Endothelial cell of umbilical vein (primary cell): ENCODE measurements around the gene CARD11. TPM values are rescaled to one million over a fixed set of nuclear protein-coding genes. Genes with fewer than 3 reads are reported as not detected.

Source experiments
- BruUV-seq: library from RNA; stranded (reverse); fragments of 400-500 nt; replicated peaks from 2 replicates; lab custom pipeline; 2021; lab: Mats Ljungman, UMichigan
- CTCF ChIA-PET: fragments of 300-600, 350-600 bp; sonication (Branson Sonifier 250); formaldehyde crosslinking; loops from one replicate; lab custom pipeline; 2021; ENCODE audit warnings: antibody characterized with exemption, inconsistent platforms; lab: Charles Lee
- POLR2A ChIA-PET: fragments of 300-600, 350-600 bp; sonication (Branson Sonifier 250); formaldehyde crosslinking; loops from one replicate; lab custom pipeline; 2021; ENCODE audit warnings: antibody characterized with exemption, inconsistent platforms; lab: Charles Lee
- DNase-seq: peaks from one replicate; pipeline ENCODE4 v3.0.0-alpha.2; 2011; ENCODE audit warnings: low read depth, low spot score
- FAIRE-seq: peaks from 2 replicates; lab custom pipeline; 2011; peaks lifted over from hg19 to GRCh38; lab: Jason Lieb, UNC
- H2AFZ ChIP-seq: 2 replicates; pipeline ENCODE4 v1.6.0; 2012; ENCODE audit warnings: low read depth, low read length, control low read depth, inconsistent platforms
- H3K27ac ChIP-seq: 2 replicates; pipeline ENCODE4 v1.5.1; 2011; ENCODE audit warnings: low read depth, mild to moderate bottlenecking, control low read depth, low read length, moderate library complexity; ENCODE audit not compliant: insufficient read depth
- H3K27me3 ChIP-seq, 2 experiments: 2 replicates each; pipeline versions ENCODE4 v1.6.0 to v1.6.1; 2011; ENCODE audit warnings: low read length in 2 of 2, mixed read lengths in 1 of 2; ENCODE audit not compliant: control insufficient read depth in 2 of 2, insufficient read depth in 2 of 2
- H3K36me3 ChIP-seq, 2 experiments: 2 replicates in 1 of 2; 3 replicates in 1 of 2; pipeline ENCODE4 v1.5.1; 2011; ENCODE audit warnings: low read length in 2 of 2, mild to moderate bottlenecking in 1 of 2, moderate library complexity in 1 of 2; ENCODE audit not compliant: control insufficient read depth in 2 of 2, insufficient read depth in 2 of 2; ENCODE audit errors: extremely low read depth in 1 of 2
- H3K4me1 ChIP-seq: 3 replicates; pipeline ENCODE4 v1.5.1; 2011; ENCODE audit warnings: mild to moderate bottlenecking, low read length; ENCODE audit not compliant: control insufficient read depth, insufficient read depth; ENCODE audit errors: extremely low read depth
- H3K4me2 ChIP-seq: 2 replicates; pipeline ENCODE4 v1.6.1; 2011; ENCODE audit warnings: low read length, control low read depth, mixed read lengths; ENCODE audit not compliant: insufficient read depth
- H3K4me3 ChIP-seq, 3 experiments: fragments of 200-600 bp in 1 of 3; sonication (generic), shearing (Covaris generic) in 1 of 3; replicated peaks in 1 of 3; 2 replicates each; pipeline ENCODE4 v1.5.1; 2011 to 2016; ENCODE audit warnings: control low read depth in 3 of 3, low read length in 3 of 3, mild to moderate bottlenecking in 2 of 3, inconsistent platforms in 1 of 3, low read depth in 1 of 3, moderate library complexity in 1 of 3; ENCODE audit not compliant: insufficient read depth in 1 of 3
- H3K79me2 ChIP-seq: 2 replicates; pipeline ENCODE4 v1.6.0; 2012; ENCODE audit warnings: low read length, inconsistent platforms; ENCODE audit not compliant: control insufficient read depth, insufficient read depth
- H3K9ac ChIP-seq: replicated peaks from 2 replicates; pipeline ENCODE3; 2011; ENCODE audit warnings: low read length, control low read depth; ENCODE audit not compliant: insufficient read depth; ENCODE audit errors: extremely low read depth
- H3K9me1 ChIP-seq: replicated peaks from 3 replicates; pipeline ENCODE4 v1.6.0; 2011; ENCODE audit warnings: mild to moderate bottlenecking, low read length; ENCODE audit not compliant: control insufficient read depth, insufficient read depth; ENCODE audit errors: extremely low read depth
- H3K9me3 ChIP-seq: replicated peaks from 2 replicates; pipeline ENCODE4 v1.5.1; 2012; ENCODE audit warnings: low read length, inconsistent platforms; ENCODE audit not compliant: control insufficient read depth, insufficient read depth
- H4K20me1 ChIP-seq: replicated peaks from 2 replicates; pipeline ENCODE3; 2011; ENCODE audit warnings: mild to moderate bottlenecking, low read length; ENCODE audit not compliant: control insufficient read depth, insufficient read depth; ENCODE audit errors: extremely low read depth
- CTCF ChIP-seq, 2 donors: IDR thresholded peaks; 1 replicate in 1 of 2; 2 replicates in 1 of 2; pipeline ENCODE4 v1.5.1; 2011; ENCODE audit warnings: low read length in 2 of 2, mild to moderate bottlenecking in 2 of 2, moderate library complexity in 2 of 2, control low read depth in 1 of 2, inconsistent platforms in 1 of 2, low read depth in 1 of 2; ENCODE audit not compliant: insufficient read depth in 1 of 2; ENCODE audit errors: extremely low read depth in 1 of 2
- EZH2 ChIP-seq: IDR thresholded peaks from 2 replicates; pipeline ENCODE4 v1.6.1; 2012; ENCODE audit warnings: borderline replicate concordance, low read depth, mild to moderate bottlenecking, moderate library complexity, low read length, inconsistent platforms; ENCODE audit not compliant: severe bottlenecking
- FOS ChIP-seq: IDR thresholded peaks from 2 replicates; pipeline ENCODE4 v1.6.1; 2011; ENCODE audit warnings: mild to moderate bottlenecking, low read length, moderate library complexity, borderline replicate concordance; ENCODE audit not compliant: insufficient read depth
- GATA2 ChIP-seq: IDR thresholded peaks from 2 replicates; pipeline ENCODE4 v1.7.0; 2011; ENCODE audit warnings: low read depth, mild to moderate bottlenecking, moderate library complexity, mixed read lengths, low read length; ENCODE audit not compliant: insufficient read length, insufficient read depth
- JUN ChIP-seq: IDR thresholded peaks from 2 replicates; pipeline ENCODE4 v1.6.1; 2011; ENCODE audit warnings: borderline replicate concordance, low read depth; ENCODE audit not compliant: insufficient read length, insufficient read depth
- MYC ChIP-seq: IDR thresholded peaks from one replicate; pipeline ENCODE4 v1.6.1; 2011; ENCODE audit warnings: mild to moderate bottlenecking, low read depth, low read length
- POLR2A ChIP-seq: IDR thresholded peaks from 2 replicates; pipeline ENCODE4 v1.6.1; 2012; ENCODE audit warnings: low read depth, mild to moderate bottlenecking, control low read depth, low read length
- POLR2AphosphoS5 ChIP-seq: IDR thresholded peaks from 2 replicates; pipeline ENCODE4 v1.6.1; 2012; ENCODE audit warnings: low read depth, mild to moderate bottlenecking, control low read depth, low read length, moderate library complexity; ENCODE audit not compliant: insufficient read depth
- dilution Hi-C: fragments of 300-500 bp; cut with MboI; formaldehyde crosslinking; loops from one replicate; pipeline ENCODE4 v1.15.0; 2019; ENCODE audit warnings: low sequenced_read_pairs; ENCODE audit not compliant: extremely low pct_ligation_motif_present
- intact Hi-C: fragments of 100-400 bp; cut with micrococcal nuclease; formaldehyde crosslinking; loops from one replicate; pipeline ENCODE4 v1.10.0; 2022
- polyA plus RNA-seq, 4 experiments: library from polyadenylated mRNA; depleted of rRNA in 3 of 4; stranded (reverse) in 3 of 4; unstranded in 1 of 4; fragments of >200 nt; gene quantifications; 2 replicates each; pipeline versions ENCODE4 v1.2.1 to v1.2.3, GENCODE V29; 2011 to 2012; ENCODE audit warnings: missing spikeins in 1 of 4
- total RNA-seq: library from RNA; stranded (reverse); gene quantifications from 2 replicates; pipeline ENCODE4 v1.2.3, GENCODE V29; 2021
- TF ChIP-seq, protein P1 (sequence below): IDR thresholded peaks from 2 replicates; pipeline ENCODE4 v1.6.1; 2011; ENCODE audit not compliant: insufficient read depth, insufficient read length

Gene CARD11
- total and polyA plus RNA-seq, 2 donors (not counting 3 experiments of a cell fraction or from before 2014, with no cell fraction given) = 20.4 to 41.8 TPM

DNA sequence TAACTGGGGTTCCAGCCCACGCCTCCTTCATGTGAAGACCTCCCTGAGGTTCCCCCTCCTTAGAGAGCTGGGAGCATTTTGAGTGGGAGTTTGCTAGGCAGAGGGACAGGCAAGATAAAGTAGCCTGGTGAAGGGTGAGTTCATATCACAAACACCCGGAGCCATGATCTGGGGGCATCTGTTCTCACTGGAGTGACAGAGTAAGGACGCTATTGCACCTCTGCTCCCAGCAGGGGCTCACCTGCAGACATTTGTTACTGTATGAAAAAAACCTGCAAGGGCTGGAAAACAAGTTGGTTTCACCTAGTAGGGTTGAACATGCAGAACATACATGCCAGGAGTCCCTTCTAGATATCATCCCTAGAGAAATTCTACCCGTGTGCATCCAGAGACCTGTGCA is 88.4 kb downstream of the CARD11 start:
- intact Hi-C loops (no loop called here), dilution Hi-C loops (no loop called here)
- DNase-seq (no peak), FAIRE-seq (no peak)
- no peak overlapping the region for H3K4me2 ChIP-seq
- H2AFZ ChIP-seq = no peak overlapping the region
- CTCF ChIA-PET = no interaction called here
- no peaks in the 10 kb centered on the region for H3K9me3 ChIP-seq
- no peaks in the 10 kb centered on the region for H4K20me1 ChIP-seq
- TF ChIP-seq, protein P1, sequence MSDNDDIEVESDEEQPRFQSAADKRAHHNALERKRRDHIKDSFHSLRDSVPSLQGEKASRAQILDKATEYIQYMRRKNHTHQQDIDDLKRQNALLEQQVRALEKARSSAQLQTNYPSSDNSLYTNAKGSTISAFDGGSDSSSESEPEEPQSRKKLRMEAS = no peak
- TF ChIP-seq JUN (no peak), FOS (no peak), EZH2 (no peak), GATA2 (no peak), CTCF (IDR thresholded peaks at IDR 0.05; ENCODE audit: extremely low read depth in 1 of 2, insufficient read depth in 1 of 2, low read depth in 1 of 2, low read length in 2 of 2) (no peak), POLR2AphosphoS5 (no peak), POLR2A (no peak), MYC (no peak)
- peaks cover 8% of the 10 kb centered on the region for H3K4me1 ChIP-seq
- no peaks in the 10 kb centered on the region for H3K9me1 ChIP-seq
- H3K9ac ChIP-seq = no peak overlapping the region
- BruUV-seq = no TSS peak
- no peaks in the 10 kb centered on the region for H3K27me3 ChIP-seq
- no peak overlapping the region for H3K27ac ChIP-seq
- POLR2A ChIA-PET = no interaction called here
- H3K36me3 ChIP-seq = peaks cover 0 to 2% of the 10 kb centered on the region in 2 experiments
- H3K79me2 ChIP-seq = no peaks in the 10 kb centered on the region
- H3K4me3 ChIP-seq = no peak overlapping the region
